Caki2 (cell line): ENCODE data around the gene C11orf54. TPM values are rescaled to one million over a fixed set of nuclear protein-coding genes. Genes with fewer than 3 reads are reported as not detected.

Experiments used
- DNase-seq: peaks from one replicate; pipeline ENCODE4 v3.0.0-alpha.2; 2015; ENCODE audit warnings: low read depth
- in situ Hi-C: cut with HindIII; loops from 2 replicates; pipeline ENCODE4 v1.10.0; 2016; ENCODE audit warnings: low sequenced_read_pairs, low pct_unique_long_range_greater_than_20kb, mixed read lengths
- total RNA-seq: library from RNA; depleted of rRNA; stranded (reverse); fragments of >200 nt; shearing (Covaris generic); gene quantifications from 2 replicates; pipeline ENCODE4 v1.2.3, GENCODE V29; 2014; ENCODE audit warnings: low replicate concordance; rRNA removed

Gene C11orf54
- 9.1 and 12.6 TPM in 2 replicates for total RNA-seq

GRCh38 chr11:93741094-93741881, at the start of gene C11orf54, which contains the start of gene TAF1D:
Gene C11orf54, plus strand, starts transcription at chr11:93741672. Its CDS starts 5,722 bp downstream, at chr11:93747394.
Gene TAF1D, minus strand, starts transcription at chr11:93741495. Its CDS starts 2,191 bp downstream, at chr11:93739304.
- DNase-seq, result peak; percentile 94
- in situ Hi-C loops, result no loop called here

GRCh38 chr11:93694109-93694508, 47.4 kb upstream of the C11orf54 start:
- no peak for DNase-seq
- in situ Hi-C loops, result no loop called here

- in situ Hi-C loops, result no loop called here
- DNase-seq, result no peak
Measured at GRCh38 chr11:93694557-93694956, 46.9 kb upstream of the C11orf54 start.

- in situ Hi-C loops, result no loop called here
- DNase-seq, result no peak
Measured at GRCh38 chr11:93697611-93698010, 43.9 kb upstream of the C11orf54 start.

GRCh38 chr11:93700830-93701229, 40.6 kb upstream of the C11orf54 start:
- no peak for DNase-seq
- in situ Hi-C loops, result no loop called here

- no peak for DNase-seq
- in situ Hi-C loops, result no loop called here
Measured at GRCh38 chr11:93704237-93704636, 37.2 kb upstream of the C11orf54 start.

GRCh38 chr11:93710239-93710638, 31.2 kb upstream of the C11orf54 start:
- in situ Hi-C loops, result no loop called here
- DNase-seq, result no peak

GRCh38 chr11:93712678-93713077, 28.8 kb upstream of the C11orf54 start:
- in situ Hi-C loops, result no loop called here
- no peak for DNase-seq

GRCh38 chr11:93715797-93716396, 25.6 kb upstream of the C11orf54 start:
- DNase-seq, result no peak
- in situ Hi-C loops, result no loop called here

GRCh38 chr11:93717501-93717900, 24.0 kb upstream of the C11orf54 start:
- in situ Hi-C loops, result no loop called here
- DNase-seq, result no peak

GRCh38 chr11:93718057-93718563, 23.4 kb upstream of the C11orf54 start:
- in situ Hi-C loops, result no loop called here
- no peak for DNase-seq

- no peak for DNase-seq
- in situ Hi-C loops, result no loop called here
Measured at GRCh38 chr11:93719310-93719709, 22.2 kb upstream of the C11orf54 start.

GRCh38 chr11:93720522-93720921, 20.9 kb upstream of the C11orf54 start:
- in situ Hi-C loops, result no loop called here
- no peak for DNase-seq

GRCh38 chr11:93724089-93724488, 17.4 kb upstream of the C11orf54 start:
- in situ Hi-C loops, result no loop called here
- DNase-seq, result no peak

GRCh38 chr11:93727985-93728791, 13.3 kb upstream of the C11orf54 start:
- in situ Hi-C loops, result no loop called here
- no peak for DNase-seq

- DNase-seq, result no peak
Measured at GRCh38 chr11:93728792-93729128, 12.7 kb upstream of the C11orf54 start.

GRCh38 chr11:93729129-93729616, 12.3 kb upstream of the C11orf54 start:
- in situ Hi-C loops, result no loop called here

More at GRCh38 chr11:93728792-93729128, 12.7 kb upstream of the C11orf54 start:
- in situ Hi-C loops, result no loop called here

More at GRCh38 chr11:93729129-93729616, 12.3 kb upstream of the C11orf54 start:
- DNase-seq, result peak; percentile 12
